NB4 (cell line): ENCODE results near the gene EIF4E3.

Experiments
- DNase-seq: peaks from one replicate; pipeline ENCODE4 v3.0.0; 2010; ENCODE audit warnings: low read depth
- H3K4me3 ChIP-seq: one replicate; pipeline ENCODE4 v1.5.1; 2011; ENCODE audit warnings: mild to moderate bottlenecking, low read depth, low read length, moderate library complexity
- MYC ChIP-seq: IDR thresholded peaks from 2 replicates; pipeline ENCODE4 v1.6.1; 2011; ENCODE audit warnings: low read depth, low read length
- POLR2A ChIP-seq: IDR thresholded peaks from 2 replicates; pipeline ENCODE4 v1.6.1; 2011; ENCODE audit warnings: mild to moderate bottlenecking; ENCODE audit not compliant: insufficient read length; ENCODE audit errors: extremely low read depth
- TF ChIP-seq, protein P1 (sequence below): IDR thresholded peaks from 2 replicates; pipeline ENCODE4 v1.6.1; 2011; ENCODE audit warnings: low read depth, low read length
- TF ChIP-seq, protein P2 (sequence below): IDR thresholded peaks from one replicate; pipeline ENCODE4 v1.5.1; 2012; ENCODE audit warnings: low read depth, low read length

EIF4E3 gene

DNA sequence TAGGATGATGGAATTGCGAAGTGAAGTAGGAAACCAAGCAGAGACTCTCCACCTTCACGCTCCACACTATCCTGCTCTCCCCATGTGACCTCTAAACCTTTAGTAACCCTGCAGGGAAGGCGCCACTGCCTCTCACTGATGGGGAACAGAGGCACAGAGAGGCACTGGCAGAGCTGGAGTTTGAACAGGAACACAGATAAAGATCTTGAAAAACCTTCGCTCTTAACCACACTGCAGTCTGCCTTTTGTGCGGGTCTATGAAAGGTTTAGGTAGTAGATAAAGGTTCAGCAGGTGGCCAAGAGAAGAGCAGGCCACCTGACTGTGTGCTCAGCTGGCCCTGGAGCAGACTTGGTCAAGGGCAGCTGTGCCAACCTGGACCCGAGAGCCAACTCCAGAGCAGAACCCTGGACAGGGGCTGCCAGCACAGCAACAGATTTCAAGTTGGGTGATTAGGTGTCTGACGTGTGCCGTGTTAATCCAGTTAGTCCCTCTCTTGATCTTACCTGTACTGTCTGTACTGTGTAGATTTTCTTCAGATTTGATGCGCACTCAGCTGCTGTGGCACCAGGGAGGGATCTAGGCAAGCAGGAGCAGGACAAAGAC lies 15.2 kb downstream of the EIF4E3 start:
- DNase-seq, result no peak
- no peak overlapping the region for H3K4me3 ChIP-seq
- TF ChIP-seq MYC, result no peak
- TF ChIP-seq, protein P1, sequence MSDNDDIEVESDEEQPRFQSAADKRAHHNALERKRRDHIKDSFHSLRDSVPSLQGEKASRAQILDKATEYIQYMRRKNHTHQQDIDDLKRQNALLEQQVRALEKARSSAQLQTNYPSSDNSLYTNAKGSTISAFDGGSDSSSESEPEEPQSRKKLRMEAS, result no peak
- no peak for TF ChIP-seq POLR2A
- TF ChIP-seq, protein P2, sequence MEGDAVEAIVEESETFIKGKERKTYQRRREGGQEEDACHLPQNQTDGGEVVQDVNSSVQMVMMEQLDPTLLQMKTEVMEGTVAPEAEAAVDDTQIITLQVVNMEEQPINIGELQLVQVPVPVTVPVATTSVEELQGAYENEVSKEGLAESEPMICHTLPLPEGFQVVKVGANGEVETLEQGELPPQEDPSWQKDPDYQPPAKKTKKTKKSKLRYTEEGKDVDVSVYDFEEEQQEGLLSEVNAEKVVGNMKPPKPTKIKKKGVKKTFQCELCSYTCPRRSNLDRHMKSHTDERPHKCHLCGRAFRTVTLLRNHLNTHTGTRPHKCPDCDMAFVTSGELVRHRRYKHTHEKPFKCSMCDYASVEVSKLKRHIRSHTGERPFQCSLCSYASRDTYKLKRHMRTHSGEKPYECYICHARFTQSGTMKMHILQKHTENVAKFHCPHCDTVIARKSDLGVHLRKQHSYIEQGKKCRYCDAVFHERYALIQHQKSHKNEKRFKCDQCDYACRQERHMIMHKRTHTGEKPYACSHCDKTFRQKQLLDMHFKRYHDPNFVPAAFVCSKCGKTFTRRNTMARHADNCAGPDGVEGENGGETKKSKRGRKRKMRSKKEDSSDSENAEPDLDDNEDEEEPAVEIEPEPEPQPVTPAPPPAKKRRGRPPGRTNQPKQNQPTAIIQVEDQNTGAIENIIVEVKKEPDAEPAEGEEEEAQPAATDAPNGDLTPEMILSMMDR, result no peak

DNA sequence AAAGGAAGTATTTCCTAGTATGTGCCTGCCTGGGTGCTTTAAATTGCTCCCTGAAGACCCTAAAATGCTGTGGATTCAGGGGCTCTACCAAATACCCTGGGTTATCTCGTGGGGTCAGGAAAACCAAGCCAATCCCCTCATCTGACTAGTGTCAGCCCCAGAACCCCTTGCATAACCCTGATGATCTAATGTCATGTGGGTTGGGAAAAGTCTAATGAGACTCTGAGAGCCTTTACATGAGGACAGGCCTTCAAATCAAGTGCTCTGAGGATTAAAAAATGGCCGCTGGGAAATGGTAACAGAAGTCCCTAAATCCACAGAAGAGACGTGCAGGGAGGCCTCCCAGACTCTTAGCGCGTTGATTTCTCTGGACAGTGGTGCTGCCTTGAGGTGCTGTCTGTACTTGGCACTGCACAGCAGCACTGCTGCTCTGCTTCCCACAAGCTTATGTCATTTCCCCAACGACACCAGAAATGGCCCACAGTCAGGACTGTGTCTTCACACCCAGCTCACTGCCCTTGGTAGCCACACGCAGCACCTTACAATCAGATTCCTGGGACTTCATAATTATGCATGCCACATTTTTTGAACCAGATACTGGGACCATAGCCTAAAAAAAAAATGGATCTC lies 16.6 kb downstream of the EIF4E3 start:
- TF ChIP-seq, protein P2, result no peak
- TF ChIP-seq, protein P1, result no peak
- TF ChIP-seq POLR2A (no peak), MYC (no peak)
- no peak for DNase-seq
- H3K4me3 ChIP-seq, result no peak overlapping the region

DNA sequence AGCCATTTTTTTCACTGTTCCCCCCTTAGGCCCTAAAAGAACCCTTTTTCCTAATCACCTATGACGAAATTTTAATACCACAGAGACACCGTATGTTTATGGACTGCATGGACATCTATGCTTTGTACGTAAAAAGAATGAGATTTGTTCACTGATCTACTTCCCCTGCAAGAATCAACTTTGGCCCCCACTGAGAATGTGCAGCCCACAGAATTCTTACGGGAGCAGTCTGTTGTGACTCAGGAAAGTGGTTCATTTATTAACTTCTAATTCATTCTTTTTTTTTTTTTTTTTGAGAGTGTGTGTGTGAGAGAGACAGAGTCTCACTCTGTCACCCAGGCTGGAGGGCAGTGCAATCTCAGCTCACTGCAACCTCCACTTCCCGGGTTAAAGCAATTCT lies 17.6 kb downstream of the EIF4E3 start:
- TF ChIP-seq MYC (no peak), POLR2A (no peak)
- TF ChIP-seq, protein P2, result no peak
- TF ChIP-seq, protein P1, result no peak
- H3K4me3 ChIP-seq, result no peak overlapping the region
- DNase-seq, result no peak

DNA sequence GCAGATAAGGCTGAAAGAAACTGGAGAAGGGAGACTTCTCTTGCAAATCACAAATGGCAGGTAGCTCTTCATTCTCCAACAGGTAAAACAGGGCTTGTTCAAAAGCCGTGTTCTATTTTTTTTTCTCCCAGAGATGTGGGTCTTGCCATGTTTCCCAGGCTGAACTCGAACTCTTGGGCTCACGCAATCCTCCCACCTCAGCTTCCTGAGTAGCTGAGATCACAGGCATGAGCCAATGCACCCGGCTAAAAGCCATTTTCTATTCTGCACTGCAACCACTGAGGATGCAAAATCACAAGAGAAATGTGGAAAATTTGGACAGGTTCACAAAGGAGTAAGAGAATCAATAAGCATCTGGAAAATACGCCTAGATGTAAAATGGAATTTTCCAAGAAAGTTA lies 19.5 kb downstream of the EIF4E3 start:
- H3K4me3 ChIP-seq, result no peak overlapping the region
- TF ChIP-seq, protein P1, result no peak
- TF ChIP-seq POLR2A (no peak), MYC (no peak)
- TF ChIP-seq, protein P2, result no peak
- DNase-seq, result no peak

DNA sequence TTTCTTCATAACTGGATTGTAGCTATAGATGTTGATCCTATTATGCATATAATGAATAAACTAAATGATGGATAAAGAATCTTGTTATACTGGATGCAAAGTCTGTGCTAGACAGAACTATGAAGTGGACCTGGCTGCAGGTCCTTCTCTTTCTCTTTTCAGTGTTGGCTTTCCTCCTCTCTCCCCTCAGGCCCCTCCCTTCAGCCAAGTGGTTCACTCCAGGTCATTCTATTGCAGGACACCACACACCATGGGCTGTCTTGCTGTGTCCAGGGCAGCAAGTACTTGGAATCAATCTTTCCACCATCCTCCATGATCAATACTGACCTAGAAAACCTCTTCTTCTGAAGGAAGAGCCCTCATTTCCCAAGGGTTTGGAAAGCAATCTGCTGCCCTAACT lies 20.3 kb downstream of the EIF4E3 start:
- TF ChIP-seq, protein P2, result no peak
- TF ChIP-seq MYC (no peak), POLR2A (no peak)
- TF ChIP-seq, protein P1, result no peak
- H3K4me3 ChIP-seq, result no peak overlapping the region
- DNase-seq, result no peak

DNA sequence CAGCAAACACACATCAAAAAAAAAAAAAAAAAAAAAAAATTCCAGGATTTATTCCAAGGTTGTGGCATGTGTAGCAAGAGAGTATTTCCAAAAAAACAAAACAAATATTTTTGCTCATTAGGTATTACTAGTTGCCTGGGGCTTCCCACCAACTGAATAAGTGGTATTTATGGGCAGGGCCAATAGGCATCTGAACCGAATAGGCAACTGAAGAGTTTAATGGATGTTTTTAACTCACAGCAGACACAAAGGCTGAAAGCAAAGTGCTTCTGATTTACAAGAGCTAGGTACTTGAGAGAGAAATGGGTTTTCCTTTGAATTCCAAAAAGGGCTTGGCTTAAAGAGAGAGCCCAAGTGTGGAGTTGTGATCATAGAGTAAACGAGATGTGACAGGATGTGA lies 21.4 kb downstream of the EIF4E3 start:
- TF ChIP-seq, protein P1, result no peak
- TF ChIP-seq MYC (no peak), POLR2A (no peak)
- TF ChIP-seq, protein P2, result no peak
- H3K4me3 ChIP-seq, result no peak overlapping the region
- no peak for DNase-seq
